Activated T-helper 2 cell treated with anti-CD3 and anti-CD28 coated beads, Interferon-gamma antibody, Interleukin-2, Interleukin-4, amounts not matched to agents 10 μg/mL and 5 μg/mL and 100 μg/mL, durations not matched to agents 14 hours and 24 hours and 36 hours (primary cell): Measurements from ENCODE around the gene NRP2. TPM values are rescaled to one million over a fixed set of nuclear protein-coding genes. Genes with fewer than 3 reads are reported as not detected.

Experiments used
- DNase-seq: peaks from one replicate; pipeline ENCODE4 v3.0.0; 2021; ENCODE audit warnings: low spot score
- H3K27ac Mint-ChIP-seq: one replicate; pipeline ENCODE4 v1.8.0; 2021; ENCODE audit warnings: mixed read lengths
- H3K27me3 Mint-ChIP-seq: one replicate; pipeline ENCODE4 v1.8.0; 2021; ENCODE audit warnings: low read depth, mixed read lengths
- H3K36me3 Mint-ChIP-seq: one replicate; pipeline ENCODE4 v1.8.0; 2021; ENCODE audit warnings: low read depth, mixed read lengths
- H3K4me1 Mint-ChIP-seq: one replicate; pipeline ENCODE4 v1.8.0; 2021; ENCODE audit warnings: low read depth, mixed read lengths
- H3K4me3 Mint-ChIP-seq: one replicate; pipeline ENCODE4 v1.8.0; 2021; ENCODE audit warnings: low read depth, mild to moderate bottlenecking, moderate library complexity, mixed read lengths
- H3K9me3 Mint-ChIP-seq: one replicate; pipeline ENCODE4 v1.8.0; 2021; ENCODE audit warnings: mixed read lengths
- intact Hi-C: fragments of 100-400 bp; cut with micrococcal nuclease; formaldehyde crosslinking; loops from one replicate; pipeline ENCODE4 v1.15.1; 2023
- total RNA-seq: library from RNA; stranded (reverse); gene quantifications from 2 replicates; pipeline ENCODE4 v1.2.3, GENCODE V29; 2022

The NRP2 gene
- total RNA-seq, 1 donor from 2014 or later: 61.7 TPM

DNA sequence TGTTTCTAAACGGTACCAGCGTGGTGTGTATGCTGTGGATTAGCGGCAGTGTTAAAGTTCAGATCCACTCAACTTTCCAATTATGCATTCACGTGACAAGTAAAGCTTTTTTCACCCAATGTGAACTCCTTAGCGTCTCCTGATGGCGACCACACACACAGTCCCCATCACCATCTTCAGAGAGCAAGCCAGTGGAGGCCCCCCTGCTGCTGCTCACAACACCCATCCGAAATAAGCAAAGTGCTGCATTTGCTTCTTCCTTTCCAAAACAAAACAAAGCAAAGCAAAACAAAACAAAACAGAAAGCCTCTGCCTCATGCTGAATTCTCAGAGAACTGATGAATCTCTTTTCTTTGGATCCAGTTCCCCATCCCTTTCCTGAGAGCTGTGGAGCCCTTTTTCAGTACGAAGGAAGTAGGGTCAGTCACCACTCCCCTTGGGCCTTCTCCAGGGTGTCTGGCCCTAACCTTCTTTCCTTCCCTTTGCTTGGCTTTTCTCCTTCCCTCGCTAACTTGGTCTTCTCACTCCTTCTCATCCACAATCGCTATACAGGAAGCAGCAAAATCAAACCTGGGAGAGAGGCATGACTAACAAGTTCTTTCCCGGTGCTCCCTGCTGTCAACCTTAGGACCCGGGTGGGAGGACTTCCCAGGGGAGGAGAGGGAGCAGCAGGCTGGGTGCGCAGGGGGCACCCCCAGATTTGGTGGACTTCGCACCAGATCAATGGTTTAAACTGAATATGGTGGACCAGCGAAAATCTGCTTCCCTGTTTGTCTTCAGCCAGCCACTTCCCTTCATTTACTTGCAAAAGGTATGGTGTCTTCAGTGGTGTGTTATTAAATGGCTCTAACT lies 56.0 kb downstream of the NRP2 start:
- Mint-ChIP-seq H3K9me3 (no peaks in the 10 kb centered on the region), H3K27ac (no peak overlapping the region), H3K4me1 (no peaks in the 10 kb centered on the region), H3K36me3 (peaks cover 54% of the 10 kb centered on the region), H3K4me3 (no peak overlapping the region), H3K27me3 (no peaks in the 10 kb centered on the region)
- no peak for DNase-seq
- intact Hi-C loops: no loop called here

DNA sequence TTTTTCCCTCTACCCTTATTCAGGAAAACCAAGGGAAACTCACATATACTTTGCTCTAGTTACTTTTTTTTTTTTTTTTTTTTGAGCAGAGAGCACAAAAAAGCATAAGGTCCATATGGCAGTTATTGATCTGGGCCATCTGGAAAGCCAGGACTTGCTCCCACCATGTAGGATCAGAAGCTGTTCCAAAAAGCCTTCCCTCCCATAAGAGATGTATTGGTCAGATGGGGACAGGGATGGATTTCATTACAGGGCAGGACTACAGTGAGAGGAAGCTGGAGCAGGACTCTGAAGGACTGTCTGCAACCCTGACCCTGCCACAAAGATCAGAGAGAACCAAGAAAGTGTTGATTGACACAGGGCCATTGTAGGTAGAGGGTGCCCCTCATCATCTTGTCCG lies 57.3 kb downstream of the NRP2 start:
- Mint-ChIP-seq H3K27me3 (no peaks in the 10 kb centered on the region), H3K36me3 (peaks cover 60% of the 10 kb centered on the region), H3K4me1 (no peaks in the 10 kb centered on the region)

DNA sequence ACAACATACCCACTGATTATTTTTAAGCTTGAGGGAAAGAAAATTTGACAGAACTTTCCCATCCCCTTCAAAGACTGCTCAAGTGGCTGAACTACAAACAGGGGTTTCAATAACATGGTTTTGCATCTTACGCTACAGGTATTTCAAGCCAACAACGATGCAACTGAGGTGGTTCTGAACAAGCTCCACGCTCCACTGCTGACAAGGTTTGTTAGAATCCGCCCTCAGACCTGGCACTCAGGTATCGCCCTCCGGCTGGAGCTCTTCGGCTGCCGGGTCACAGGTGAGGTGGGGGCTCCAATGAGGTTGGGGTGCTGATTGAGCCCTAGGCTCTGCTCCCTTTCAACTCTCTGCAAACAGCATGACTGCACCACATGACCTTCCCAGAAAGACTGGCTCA lies 58.1 kb downstream of the NRP2 start:
- intact Hi-C loops: no loop called here
- no peaks in the 10 kb centered on the region for H3K4me1 Mint-ChIP-seq
- H3K27me3 Mint-ChIP-seq: no peaks in the 10 kb centered on the region
- no peaks in the 10 kb centered on the region for H3K9me3 Mint-ChIP-seq
- H3K4me3 Mint-ChIP-seq: no peak overlapping the region
- H3K36me3 Mint-ChIP-seq: peaks cover 64% of the 10 kb centered on the region
- no peak for DNase-seq
- H3K27ac Mint-ChIP-seq: no peak overlapping the region

More for the DNA sequence above, 57.3 kb downstream of the NRP2 start:
- intact Hi-C loops: no loop called here
- H3K4me3 Mint-ChIP-seq: no peak overlapping the region
- no peak for DNase-seq
- no peaks in the 10 kb centered on the region for H3K9me3 Mint-ChIP-seq
- H3K27ac Mint-ChIP-seq: no peak overlapping the region

GRCh38 chr2:205741256-205741978 lies 59.1 kb downstream of the NRP2 start:
- Mint-ChIP-seq H3K9me3 (no peaks in the 10 kb centered on the region), H3K4me3 (no peak overlapping the region), H3K27me3 (no peaks in the 10 kb centered on the region), H3K36me3 (peaks cover 65% of the 10 kb centered on the region), H3K27ac (no peak overlapping the region), H3K4me1 (no peaks in the 10 kb centered on the region)
- DNase-seq: no peak
- intact Hi-C loops: no loop called here

DNA sequence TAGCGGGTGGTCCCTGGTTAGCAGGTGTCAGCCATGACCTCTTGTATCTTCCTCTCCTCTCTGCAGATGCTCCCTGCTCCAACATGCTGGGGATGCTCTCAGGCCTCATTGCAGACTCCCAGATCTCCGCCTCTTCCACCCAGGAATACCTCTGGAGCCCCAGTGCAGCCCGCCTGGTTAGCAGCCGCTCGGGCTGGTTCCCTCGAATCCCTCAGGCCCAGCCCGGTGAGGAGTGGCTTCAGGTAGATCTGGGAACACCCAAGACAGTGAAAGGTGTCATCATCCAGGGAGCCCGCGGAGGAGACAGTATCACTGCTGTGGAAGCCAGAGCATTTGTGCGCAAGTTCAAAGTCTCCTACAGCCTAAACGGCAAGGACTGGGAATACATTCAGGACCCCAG lies 60.8 kb downstream of the NRP2 start:
- intact Hi-C loops: no loop called here
- H3K4me1 Mint-ChIP-seq: no peaks in the 10 kb centered on the region
- no peak for DNase-seq
- no peak overlapping the region for H3K27ac Mint-ChIP-seq
- no peak overlapping the region for H3K4me3 Mint-ChIP-seq
- H3K9me3 Mint-ChIP-seq: no peaks in the 10 kb centered on the region
- H3K27me3 Mint-ChIP-seq: no peaks in the 10 kb centered on the region
- H3K36me3 Mint-ChIP-seq: peaks cover 57% of the 10 kb centered on the region

DNA sequence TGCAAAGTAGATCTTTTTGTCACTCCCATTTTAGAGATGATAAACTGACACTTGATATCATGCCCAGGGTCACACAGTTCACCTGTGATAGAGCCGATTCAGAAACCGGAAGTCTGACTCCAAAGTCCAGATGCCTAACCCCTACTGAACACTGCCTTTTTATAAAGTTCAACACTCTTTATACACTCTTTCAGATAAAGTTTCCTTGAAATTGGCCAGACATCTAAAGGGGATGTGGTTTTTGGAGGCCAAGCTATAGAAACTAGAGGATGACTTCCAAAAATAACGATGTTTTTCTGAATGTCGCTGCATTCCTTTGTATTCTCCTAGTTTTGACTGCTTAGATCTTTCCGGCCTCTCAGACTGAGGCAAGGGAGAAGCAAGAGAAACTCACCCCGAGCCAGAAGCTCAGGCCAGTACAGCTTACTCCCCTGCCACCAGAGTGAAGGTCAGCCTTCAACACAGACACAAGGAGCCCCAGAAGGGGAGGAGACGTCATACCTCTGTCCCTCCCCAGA lies 61.8 kb downstream of the NRP2 start:
- intact Hi-C loops: no loop called here
- DNase-seq: no peak
- no peaks in the 10 kb centered on the region for H3K27me3 Mint-ChIP-seq
- no peak overlapping the region for H3K4me3 Mint-ChIP-seq
- no peaks in the 10 kb centered on the region for H3K9me3 Mint-ChIP-seq
- H3K27ac Mint-ChIP-seq: no peak overlapping the region
- no peaks in the 10 kb centered on the region for H3K4me1 Mint-ChIP-seq
- peaks cover 52% of the 10 kb centered on the region for H3K36me3 Mint-ChIP-seq

DNA sequence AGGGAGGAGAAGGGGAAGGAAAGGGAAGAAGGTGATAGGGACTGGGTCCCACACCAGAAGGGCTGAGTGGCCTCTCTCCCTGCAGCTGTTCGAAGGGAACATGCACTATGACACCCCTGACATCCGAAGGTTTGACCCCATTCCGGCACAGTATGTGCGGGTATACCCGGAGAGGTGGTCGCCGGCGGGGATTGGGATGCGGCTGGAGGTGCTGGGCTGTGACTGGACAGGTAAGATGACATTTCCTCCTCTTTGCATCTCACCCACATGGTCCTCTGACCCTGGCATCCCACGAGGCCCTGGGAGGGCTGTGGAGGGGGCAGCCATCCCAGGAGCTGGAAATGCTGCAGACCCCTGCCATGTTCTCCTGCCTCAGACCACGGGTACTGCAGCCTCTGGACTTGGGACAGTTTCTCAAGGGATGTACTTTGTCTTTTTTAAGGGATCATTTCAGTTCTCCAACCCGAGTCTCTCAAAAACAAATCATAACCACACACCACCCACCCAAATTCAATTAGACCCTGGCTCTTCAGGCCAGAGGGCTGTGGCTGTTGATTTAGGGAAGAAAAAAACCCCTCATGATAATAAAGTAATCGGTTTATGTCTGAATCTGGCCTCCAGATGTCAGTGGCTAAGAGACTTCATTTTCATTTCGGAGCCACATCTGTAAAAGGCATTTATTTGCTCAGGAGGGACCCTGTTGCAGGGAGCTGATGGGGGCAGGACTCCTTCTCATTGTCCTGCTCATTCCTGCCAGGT lies 63.5 kb downstream of the NRP2 start:
- no peak for DNase-seq
- intact Hi-C loops: no loop called here
- Mint-ChIP-seq H3K4me1 (no peaks in the 10 kb centered on the region), H3K27me3 (no peaks in the 10 kb centered on the region), H3K27ac (no peak overlapping the region), H3K36me3 (peaks cover 50% of the 10 kb centered on the region), H3K4me3 (no peak overlapping the region), H3K9me3 (no peaks in the 10 kb centered on the region)

- no peak overlapping the region for H3K4me3 Mint-ChIP-seq
- no peak for DNase-seq
- H3K4me1 Mint-ChIP-seq: no peaks in the 10 kb centered on the region
- H3K9me3 Mint-ChIP-seq: no peaks in the 10 kb centered on the region
- H3K27ac Mint-ChIP-seq: no peak overlapping the region
- intact Hi-C loops: no loop called here
- H3K27me3 Mint-ChIP-seq: no peaks in the 10 kb centered on the region
- H3K36me3 Mint-ChIP-seq: peaks cover 46% of the 10 kb centered on the region
These were observed 64.1 kb downstream of the NRP2 start for GRCh38 chr2:205746420-205746785.

GRCh38 chr2:205747829-205748386 lies 65.6 kb downstream of the NRP2 start:
- Mint-ChIP-seq H3K27me3 (no peaks in the 10 kb centered on the region), H3K4me3 (no peak overlapping the region), H3K9me3 (no peaks in the 10 kb centered on the region), H3K36me3 (peaks cover 39% of the 10 kb centered on the region), H3K4me1 (no peaks in the 10 kb centered on the region), H3K27ac (no peak overlapping the region)
- no peak for DNase-seq
- intact Hi-C loops: no loop called here

- H3K36me3 Mint-ChIP-seq: peaks cover 35% of the 10 kb centered on the region
- intact Hi-C loops: no loop called here
- no peaks in the 10 kb centered on the region for H3K4me1 Mint-ChIP-seq
- no peaks in the 10 kb centered on the region for H3K9me3 Mint-ChIP-seq
- H3K27me3 Mint-ChIP-seq: no peaks in the 10 kb centered on the region
- no peak overlapping the region for H3K27ac Mint-ChIP-seq
- H3K4me3 Mint-ChIP-seq: no peak overlapping the region
- no peak for DNase-seq
These were observed 66.3 kb downstream of the NRP2 start for GRCh38 chr2:205748639-205749038.

GRCh38 chr2:205749078-205749477 lies 66.8 kb downstream of the NRP2 start:
- Mint-ChIP-seq H3K27ac (no peak overlapping the region), H3K27me3 (no peaks in the 10 kb centered on the region), H3K36me3 (peaks cover 30% of the 10 kb centered on the region), H3K9me3 (no peaks in the 10 kb centered on the region), H3K4me3 (no peak overlapping the region), H3K4me1 (no peaks in the 10 kb centered on the region)
- intact Hi-C loops: no loop called here
- no peak for DNase-seq

- no peaks in the 10 kb centered on the region for H3K4me1 Mint-ChIP-seq
- no peak overlapping the region for H3K4me3 Mint-ChIP-seq
- intact Hi-C loops: no loop called here
- no peaks in the 10 kb centered on the region for H3K27me3 Mint-ChIP-seq
- DNase-seq: no peak
- H3K9me3 Mint-ChIP-seq: no peaks in the 10 kb centered on the region
- H3K27ac Mint-ChIP-seq: no peak overlapping the region
- peaks cover 19% of the 10 kb centered on the region for H3K36me3 Mint-ChIP-seq
These were observed 68.5 kb downstream of the NRP2 start for GRCh38 chr2:205750797-205751196.
